HG03575 (cell line): ENCODE measurements around the gene GALNTL6.

ENCODE experiments used
- ATAC-seq: cut with Tn5 transposase; IDR thresholded peaks from one replicate; pipeline ENCODE4 v1.9.1; 2021; ENCODE audit not compliant: unreplicated experiment, insufficient number of reproducible peaks, low FRiP score; ENCODE audit errors: extremely low read depth

GALNTL6 gene

GRCh38 chr4:172073590-172073989 is 260.4 kb downstream of the GALNTL6 start:
- ATAC-seq, result no peak

GRCh38 chr4:172083272-172083671 is 270.1 kb downstream of the GALNTL6 start:
- ATAC-seq, result no peak

GRCh38 chr4:172088556-172088955 is 275.4 kb downstream of the GALNTL6 start:
- ATAC-seq, result no peak

GRCh38 chr4:172095161-172095560 is 282.0 kb downstream of the GALNTL6 start:
- no peak for ATAC-seq

- no peak for ATAC-seq
Observed at GRCh38 chr4:172096786-172097185, 283.6 kb downstream of the GALNTL6 start.

GRCh38 chr4:172099376-172099775 is 286.2 kb downstream of the GALNTL6 start:
- no peak for ATAC-seq

- ATAC-seq, result no peak
Observed at GRCh38 chr4:172103456-172103855, 290.3 kb downstream of the GALNTL6 start.

GRCh38 chr4:172104539-172104938 is 291.3 kb downstream of the GALNTL6 start:
- ATAC-seq, result no peak

GRCh38 chr4:172105918-172106317 is 292.7 kb downstream of the GALNTL6 start:
- no peak for ATAC-seq

GRCh38 chr4:172109466-172109865 is 296.3 kb downstream of the GALNTL6 start:
- ATAC-seq, result no peak

- no peak for ATAC-seq
Observed at GRCh38 chr4:172124656-172125308, 311.6 kb downstream of the GALNTL6 start.

- no peak for ATAC-seq
Observed at GRCh38 chr4:172125443-172125842, 312.2 kb downstream of the GALNTL6 start.

GRCh38 chr4:172127168-172127567 is 314.0 kb downstream of the GALNTL6 start:
- no peak for ATAC-seq

GRCh38 chr4:172129593-172129992 is 316.4 kb downstream of the GALNTL6 start:
- no peak for ATAC-seq

GRCh38 chr4:172134521-172134920 is 321.3 kb downstream of the GALNTL6 start:
- ATAC-seq, result no peak

- ATAC-seq, result no peak
Observed at GRCh38 chr4:172141025-172141424, 327.8 kb downstream of the GALNTL6 start.

GRCh38 chr4:172142281-172142741 is 329.1 kb downstream of the GALNTL6 start:
- ATAC-seq, result no peak

GRCh38 chr4:172143605-172144314 is 330.6 kb downstream of the GALNTL6 start:
- no peak for ATAC-seq

- no peak for ATAC-seq
Observed at GRCh38 chr4:172147687-172148086, 334.5 kb downstream of the GALNTL6 start.

- no peak for ATAC-seq
Observed at GRCh38 chr4:172149329-172149728, 336.1 kb downstream of the GALNTL6 start.
